Posterior cingulate gyrus (tissue), 11 donors: ENCODE measurements around the gene NDUFA11.
"Not testable (repeated sequence)": the region's sequence is repeated elsewhere in the genome, so short reads cannot be mapped to it uniquely, and the experiment has no call there.

ENCODE experiments used
- DNase-seq, 10 donors: peaks; one replicate each; pipeline versions ENCODE4 v3.0.0 to v3.0.0-alpha.2; 2020 to 2021; ENCODE audit warnings: mixed read lengths in 3 of 10
- intact Hi-C: fragments of 100-400 bp; cut with DNase I; formaldehyde crosslinking; loops from one replicate; pipeline ENCODE4 v1.15.1; 2023

Gene NDUFA11

GRCh38 chr19:5893296-5893903 is 10.2 kb downstream of the NDUFA11 start:
- intact Hi-C loops, result no loop called here
- no peak for DNase-seq

GRCh38 chr19:5892772-5893275 is 10.8 kb downstream of the NDUFA11 start:
- DNase-seq, result no peak
- intact Hi-C loops, result no loop called here

GRCh38 chr19:5891938-5892771 is 11.4 kb downstream of the NDUFA11 start:
- intact Hi-C loops, result no loop called here
- DNase-seq, result peak in 4 of 10 donors; percentile 25 to 74 (median 44)

- intact Hi-C loops, result no loop called here
These were observed 12.0 kb downstream of the NDUFA11 start for GRCh38 chr19:5891572-5891937.

GRCh38 chr19:5890099-5890498 is 13.5 kb downstream of the NDUFA11 start:
- intact Hi-C loops, result no loop called here

More at GRCh38 chr19:5891572-5891937, 12.0 kb downstream of the NDUFA11 start:
- DNase-seq, result no peak

GRCh38 chr19:5889288-5889971 is 14.2 kb downstream of the NDUFA11 start:
- no peak for DNase-seq
- intact Hi-C loops, result no loop called here

More at GRCh38 chr19:5890099-5890498, 13.5 kb downstream of the NDUFA11 start:
- no peak for DNase-seq

GRCh38 chr19:5884065-5884811 is 19.4 kb downstream of the NDUFA11 start:
- intact Hi-C loops, DNase-seq: not testable (repeated sequence)

GRCh38 chr19:5883157-5883873 is 20.3 kb downstream of the NDUFA11 start:
- DNase-seq, intact Hi-C loops: not testable (repeated sequence)

- DNase-seq, result no peak
- intact Hi-C loops, result no loop called here
These were observed 21.1 kb downstream of the NDUFA11 start for GRCh38 chr19:5882421-5882968.

- no peak for DNase-seq
- intact Hi-C loops, result no loop called here
These were observed 21.9 kb downstream of the NDUFA11 start for GRCh38 chr19:5881543-5882299.

GRCh38 chr19:5880604-5881078 is 22.9 kb downstream of the NDUFA11 start:
- intact Hi-C loops, result no loop called here
- no peak for DNase-seq

- intact Hi-C loops, result no loop called here
- no peak for DNase-seq
These were observed 23.4 kb downstream of the NDUFA11 start for GRCh38 chr19:5880196-5880595.

- intact Hi-C loops, result no loop called here
- no peak for DNase-seq
These were observed 25.7 kb downstream of the NDUFA11 start for GRCh38 chr19:5877882-5878281.

- no peak for DNase-seq
- intact Hi-C loops, result no loop called here
These were observed 26.2 kb downstream of the NDUFA11 start for GRCh38 chr19:5877427-5877826.

- DNase-seq, intact Hi-C loops: not testable (repeated sequence)
These were observed 29.1 kb downstream of the NDUFA11 start for GRCh38 chr19:5874496-5874895.

- no peak for DNase-seq
- intact Hi-C loops, result no loop called here
These were observed 29.9 kb downstream of the NDUFA11 start for GRCh38 chr19:5873617-5874199.

- intact Hi-C loops, result no loop called here
- no peak for DNase-seq
These were observed 32.6 kb downstream of the NDUFA11 start for GRCh38 chr19:5870986-5871394.
